ENCODE results near the gene ULK2.
A peak's percentile ranks its signal among the peaks of the same experiment; 100 is the strongest.

The ULK2 gene

DNA sequence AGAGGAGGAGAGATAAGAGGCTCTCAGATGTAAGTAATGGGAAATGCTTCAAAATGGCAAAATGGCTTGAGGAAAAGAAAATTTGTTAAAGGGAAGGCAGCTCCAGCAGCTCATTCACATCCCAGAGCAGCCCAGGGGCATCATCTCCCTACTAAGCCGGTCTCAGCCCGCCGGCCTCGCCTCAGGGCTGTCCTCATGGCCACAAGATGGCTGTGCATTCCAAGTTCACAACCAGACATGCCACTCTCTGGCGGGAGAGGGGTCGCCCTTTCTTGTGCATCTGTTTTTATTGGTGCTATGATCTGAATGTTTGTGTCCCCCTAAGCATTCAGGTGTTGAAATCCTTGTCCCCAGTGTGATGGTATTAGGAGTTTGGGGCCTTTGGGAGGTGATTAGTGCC, 137.8 kb downstream of the ULK2 start:
- DNase-seq = no peak
- TF ChIP-seq GATA1 (IDR thresholded peaks at IDR 0.05; ENCODE audit: low read depth, low read length) (no peak), POLR2A (IDR thresholded peaks at IDR 0.05; ENCODE audit: low read length) (no peak)

DNA sequence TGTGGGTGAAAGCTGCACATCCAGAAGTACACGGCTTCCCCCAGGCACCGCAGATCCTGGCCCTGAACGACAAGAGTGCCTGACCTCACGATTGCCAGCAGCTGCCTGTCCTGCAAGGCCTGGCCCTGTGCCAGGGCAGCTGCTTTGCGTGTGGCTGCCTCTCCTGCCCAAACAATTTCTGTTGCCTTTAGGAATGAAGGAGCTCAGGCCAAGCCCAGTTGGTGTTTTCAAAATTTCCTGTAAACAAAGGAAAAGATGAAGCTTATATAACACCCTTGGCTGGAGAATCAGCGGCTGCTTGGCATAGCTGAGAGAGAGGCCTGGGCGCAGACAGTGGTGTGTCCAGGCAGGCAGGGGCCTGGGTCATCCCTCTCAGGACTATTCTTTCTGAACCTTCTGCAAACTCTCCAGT, 139.6 kb downstream of the ULK2 start:
- peak in 1 of 2 experiments; percentile 7 for DNase-seq
- TF ChIP-seq POLR2A (IDR thresholded peaks at IDR 0.05; ENCODE audit: low read length) (no peak), GATA1 (IDR thresholded peaks at IDR 0.05; ENCODE audit: low read depth, low read length) (no peak)

- TF ChIP-seq POLR2A (IDR thresholded peaks at IDR 0.05; ENCODE audit: low read length) (no peak), GATA1 (IDR thresholded peaks at IDR 0.05; ENCODE audit: low read depth, low read length) (no peak)
- no peak for DNase-seq
These were observed 140.1 kb downstream of the ULK2 start for GRCh38 chr17:19727501-19728078.

GRCh38 chr17:19726631-19727376, 140.9 kb downstream of the ULK2 start:
- DNase-seq = no peak
- TF ChIP-seq POLR2A (IDR thresholded peaks at IDR 0.05; ENCODE audit: low read length) (no peak), GATA1 (IDR thresholded peaks at IDR 0.05; ENCODE audit: low read depth, low read length) (no peak)

DNA sequence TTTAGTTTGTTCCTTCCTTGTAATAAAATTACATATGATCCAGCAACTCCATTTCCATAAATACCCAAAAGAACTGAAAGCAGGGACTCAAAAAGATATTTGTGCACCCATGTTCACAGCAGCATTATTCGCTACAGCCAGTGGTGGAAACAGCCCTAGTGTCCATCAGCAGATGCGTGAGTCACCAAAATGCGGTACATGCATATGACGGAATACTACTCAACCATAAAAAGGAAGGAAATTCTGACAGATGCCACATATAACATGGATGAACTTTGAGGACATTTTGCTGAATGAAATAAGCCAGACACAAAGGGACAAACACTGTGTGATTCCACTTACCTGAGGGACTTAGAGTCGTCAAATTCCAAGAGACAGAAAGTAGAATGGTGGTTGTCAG, 142.2 kb downstream of the ULK2 start:
- no peak for DNase-seq

GRCh38 chr17:19724501-19725420, 143.0 kb downstream of the ULK2 start:
- TF ChIP-seq POLR2A (IDR thresholded peaks at IDR 0.05; ENCODE audit: low read length) = no peak
- TF ChIP-seq GATA1 (IDR thresholded peaks at IDR 0.05; ENCODE audit: low read depth, low read length) = no peak
- no peak for DNase-seq

More for the DNA sequence above, 142.2 kb downstream of the ULK2 start:
- no peak for TF ChIP-seq GATA1 (IDR thresholded peaks at IDR 0.05; ENCODE audit: low read depth, low read length)

- DNase-seq = no peak
- TF ChIP-seq GATA1 (IDR thresholded peaks at IDR 0.05; ENCODE audit: low read depth, low read length) (no peak), POLR2A (IDR thresholded peaks at IDR 0.05; ENCODE audit: low read length) (no peak)
These were observed 143.8 kb downstream of the ULK2 start for GRCh38 chr17:19723964-19724363.

Measured in erythroblast (primary cell).